Measurements from ENCODE around the gene KRT15.

The KRT15 gene

GRCh38 chr17:41480136-41480535, 38.6 kb downstream of the KRT15 start:
- ATAC-seq = no peak
- DNase-seq = no peak

GRCh38 chr17:41478237-41478636, 40.5 kb downstream of the KRT15 start:
- no peak for ATAC-seq
- DNase-seq = no peak

GRCh38 chr17:41476866-41477815, 41.5 kb downstream of the KRT15 start:
- ATAC-seq = no peak
- no peak for DNase-seq

- ATAC-seq = no peak
- no peak for DNase-seq
These were observed 43.3 kb downstream of the KRT15 start for GRCh38 chr17:41475421-41475820.

GRCh38 chr17:41474863-41475262, 43.8 kb downstream of the KRT15 start:
- DNase-seq = no peak
- ATAC-seq = no peak

GRCh38 chr17:41468346-41468745, 50.3 kb downstream of the KRT15 start:
- no peak for DNase-seq
- no peak for ATAC-seq

GRCh38 chr17:41467561-41467960, 51.1 kb downstream of the KRT15 start:
- ATAC-seq = no peak
- DNase-seq = no peak

GRCh38 chr17:41466988-41467387, 51.7 kb downstream of the KRT15 start, which contains the start of gene KRT32:
KRT32 (minus strand) TSS chr17:41467386; CDS start chr17:41467325, 61 bp downstream.
- DNase-seq (no peak), ATAC-seq (no peak)

GRCh38 chr17:41464682-41465081, 54.0 kb downstream of the KRT15 start:
- ATAC-seq (no peak), DNase-seq (no peak)

- DNase-seq = no peak
- no peak for ATAC-seq
These were observed 54.5 kb downstream of the KRT15 start for GRCh38 chr17:41464173-41464572.

GRCh38 chr17:41463746-41464145, 54.9 kb downstream of the KRT15 start:
- DNase-seq = no peak
- no peak for ATAC-seq

Measured in stimulated activated naive CD8-positive, alpha-beta T cell treated with anti-CD3 and anti-CD28 coated beads, Interleukin-15, Interleukin-2, amounts not matched to agents 100 U/mL and 50 U/mL, for 24 hours (primary cell).